GM08714 (cell line): Measurements from ENCODE around the gene PRR33.
"Not testable (repeated sequence)": the region's sequence is repeated elsewhere in the genome, so short reads cannot be mapped to it uniquely, and the experiment has no call there.

Source experiments
- H3K4me3 ChIP-seq: fragments of 200-500 bp; sonication (Bioruptor generic); 2 replicates; pipeline ENCODE4 v1.5.1; 2014; ENCODE audit warnings: mild to moderate bottlenecking, low read length, inconsistent platforms
- ZNF274 ChIP-seq: IDR thresholded peaks from 2 replicates; pipeline ENCODE4 v1.6.1; 2012; ENCODE audit warnings: mild to moderate bottlenecking, low read depth, low read length

PRR33 gene

DNA sequence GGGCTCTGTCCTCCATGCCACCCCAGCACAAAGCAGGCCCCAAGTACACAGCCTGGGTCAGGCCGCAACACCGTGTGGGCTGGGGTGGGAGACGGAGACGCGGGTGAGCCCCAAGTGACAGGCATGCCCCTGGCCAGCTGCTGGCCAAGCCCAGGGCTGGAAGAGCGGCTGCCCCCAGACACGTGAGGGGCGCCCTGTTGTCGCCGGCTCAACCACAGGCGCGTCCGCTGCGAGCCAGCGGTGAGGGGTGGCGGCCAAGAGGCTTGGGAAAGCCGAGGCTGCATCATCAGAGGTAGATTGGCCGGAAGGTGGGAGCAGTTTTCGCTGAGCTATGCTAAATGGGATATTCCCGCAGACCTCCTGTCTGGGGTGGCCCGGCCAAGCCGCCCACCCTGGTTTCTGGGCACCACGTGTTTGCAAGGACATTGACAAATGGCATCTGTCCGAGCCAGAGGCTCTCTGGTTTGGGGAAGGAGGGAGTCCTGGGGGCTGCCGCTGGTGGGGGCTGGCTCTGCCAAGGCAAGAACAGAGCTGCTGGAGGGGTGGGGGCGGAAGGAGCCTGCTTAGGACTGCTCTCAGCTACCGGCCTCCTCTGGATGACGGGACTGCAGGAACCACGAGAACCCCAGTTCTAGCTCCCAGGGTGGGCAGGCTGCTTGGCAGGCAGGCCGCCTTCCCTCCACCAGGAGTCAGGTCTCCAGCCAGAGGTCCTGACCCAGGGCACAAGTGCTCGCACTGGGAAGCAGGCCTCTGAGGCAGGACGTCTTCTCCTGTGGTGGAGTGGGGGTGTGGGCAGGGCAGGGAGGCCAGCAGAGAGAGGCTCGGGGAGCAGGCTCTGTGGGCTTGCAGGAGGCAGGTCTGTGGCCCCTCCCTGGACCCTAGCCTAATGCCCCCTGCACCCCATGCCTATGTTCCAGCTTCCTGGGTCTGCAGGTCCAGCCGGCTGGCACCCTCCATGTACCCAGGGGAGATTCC, 552 bp downstream of the PRR33 start:
- TF ChIP-seq ZNF274: no peak
- H3K4me3 ChIP-seq: no peak overlapping the region

GRCh38 chr11:1889941-1890855, 1.5 kb downstream of the PRR33 start:
- no peak overlapping the region for H3K4me3 ChIP-seq
- no peak for TF ChIP-seq ZNF274

GRCh38 chr11:1889224-1889930, 2.3 kb downstream of the PRR33 start:
- H3K4me3 ChIP-seq: no peak overlapping the region
- no peak for TF ChIP-seq ZNF274

GRCh38 chr11:1888811-1889210, 2.9 kb downstream of the PRR33 start:
- no peak overlapping the region for H3K4me3 ChIP-seq
- no peak for TF ChIP-seq ZNF274

DNA sequence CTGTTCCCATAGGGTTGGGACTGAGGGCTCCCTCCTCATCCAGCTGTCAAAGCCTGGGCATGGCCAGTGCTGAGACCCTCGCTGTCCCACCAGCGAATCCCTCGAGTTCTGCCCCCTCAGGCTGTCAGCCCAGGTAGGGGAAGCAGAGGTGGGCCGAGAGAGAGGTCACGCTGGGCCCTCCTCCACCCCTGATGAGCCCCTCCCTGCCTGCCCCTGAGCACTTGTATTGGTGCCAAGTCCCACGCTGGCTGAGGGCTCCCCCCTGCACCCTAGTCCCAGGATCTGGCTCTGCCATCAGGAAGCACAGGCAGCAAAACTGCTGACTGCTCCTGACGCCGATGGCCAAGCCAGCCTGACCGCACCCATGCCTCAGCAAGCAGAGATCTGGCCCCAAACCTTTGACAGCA, 3.3 kb downstream of the PRR33 start:
- TF ChIP-seq ZNF274: no peak

DNA sequence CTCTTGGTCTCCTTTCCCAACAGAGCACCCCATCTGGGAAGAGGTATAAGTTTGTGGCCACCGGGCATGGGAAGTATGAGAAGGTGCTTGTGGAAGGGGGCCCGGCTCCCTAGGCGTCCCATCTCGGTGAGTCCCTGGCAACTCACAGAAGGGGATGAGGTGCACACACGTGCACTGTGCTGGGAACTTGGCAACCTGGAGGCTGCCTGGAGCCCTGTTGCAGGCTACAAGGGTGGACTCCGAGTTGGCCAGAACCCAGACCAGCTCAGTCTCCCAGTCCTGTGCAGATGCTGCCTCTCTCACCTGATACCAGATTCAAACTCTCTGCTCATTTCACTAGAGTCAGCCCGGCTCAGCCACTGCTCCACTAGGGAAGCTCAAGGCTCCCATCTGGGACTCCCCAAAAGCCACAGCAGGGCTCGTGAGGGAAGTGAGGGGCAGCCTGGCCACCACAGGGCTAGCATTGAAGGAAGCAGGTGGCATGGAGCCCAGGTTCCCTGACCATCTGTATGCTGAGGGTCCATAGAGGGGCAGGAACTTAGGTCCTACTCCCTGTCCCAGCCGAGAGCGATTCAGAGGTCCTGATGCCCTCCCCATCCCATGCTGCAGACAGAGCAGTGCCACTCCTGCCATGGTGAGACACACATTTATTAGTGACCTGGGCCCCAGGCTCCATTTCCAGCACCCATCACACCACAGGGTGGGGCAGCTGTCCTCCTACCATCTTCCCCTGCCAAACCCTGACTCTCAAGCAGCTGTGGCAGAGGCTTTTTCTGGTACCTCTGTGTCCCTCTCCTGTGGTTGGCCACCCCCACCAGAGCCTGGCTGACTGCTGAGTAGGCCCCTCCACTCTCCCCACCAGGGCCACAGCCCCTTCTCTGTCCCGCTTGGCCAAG, 4.0 kb downstream of the PRR33 start:
- no peak overlapping the region for H3K4me3 ChIP-seq
- no peak for TF ChIP-seq ZNF274

More for the DNA sequence above, 3.3 kb downstream of the PRR33 start:
- no peak overlapping the region for H3K4me3 ChIP-seq

DNA sequence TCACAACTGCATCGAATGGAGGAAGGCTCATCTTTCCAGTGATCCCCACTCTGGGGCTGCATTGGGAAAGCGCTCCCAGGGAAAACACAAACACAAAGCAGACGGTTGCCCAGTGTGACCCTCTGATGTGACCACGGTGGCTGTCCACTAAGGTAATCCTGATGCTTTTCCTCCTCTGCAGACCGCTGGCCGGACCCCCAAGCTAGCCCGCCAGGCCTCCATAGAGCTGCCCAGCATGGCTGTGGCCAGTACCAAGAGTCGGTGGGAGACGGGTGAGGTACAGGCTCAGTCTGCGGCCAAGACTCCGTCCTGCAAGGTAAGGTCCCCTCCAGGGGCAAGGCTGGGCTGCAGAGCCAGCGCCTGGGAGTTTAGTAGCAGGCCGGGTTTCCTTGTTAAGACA, 5.1 kb downstream of the PRR33 start:
- not testable (repeated sequence) for H3K4me3 ChIP-seq

GRCh38 chr11:1884303-1884700, 7.4 kb downstream of the PRR33 start:
- TF ChIP-seq ZNF274: no peak
- no peak overlapping the region for H3K4me3 ChIP-seq

DNA sequence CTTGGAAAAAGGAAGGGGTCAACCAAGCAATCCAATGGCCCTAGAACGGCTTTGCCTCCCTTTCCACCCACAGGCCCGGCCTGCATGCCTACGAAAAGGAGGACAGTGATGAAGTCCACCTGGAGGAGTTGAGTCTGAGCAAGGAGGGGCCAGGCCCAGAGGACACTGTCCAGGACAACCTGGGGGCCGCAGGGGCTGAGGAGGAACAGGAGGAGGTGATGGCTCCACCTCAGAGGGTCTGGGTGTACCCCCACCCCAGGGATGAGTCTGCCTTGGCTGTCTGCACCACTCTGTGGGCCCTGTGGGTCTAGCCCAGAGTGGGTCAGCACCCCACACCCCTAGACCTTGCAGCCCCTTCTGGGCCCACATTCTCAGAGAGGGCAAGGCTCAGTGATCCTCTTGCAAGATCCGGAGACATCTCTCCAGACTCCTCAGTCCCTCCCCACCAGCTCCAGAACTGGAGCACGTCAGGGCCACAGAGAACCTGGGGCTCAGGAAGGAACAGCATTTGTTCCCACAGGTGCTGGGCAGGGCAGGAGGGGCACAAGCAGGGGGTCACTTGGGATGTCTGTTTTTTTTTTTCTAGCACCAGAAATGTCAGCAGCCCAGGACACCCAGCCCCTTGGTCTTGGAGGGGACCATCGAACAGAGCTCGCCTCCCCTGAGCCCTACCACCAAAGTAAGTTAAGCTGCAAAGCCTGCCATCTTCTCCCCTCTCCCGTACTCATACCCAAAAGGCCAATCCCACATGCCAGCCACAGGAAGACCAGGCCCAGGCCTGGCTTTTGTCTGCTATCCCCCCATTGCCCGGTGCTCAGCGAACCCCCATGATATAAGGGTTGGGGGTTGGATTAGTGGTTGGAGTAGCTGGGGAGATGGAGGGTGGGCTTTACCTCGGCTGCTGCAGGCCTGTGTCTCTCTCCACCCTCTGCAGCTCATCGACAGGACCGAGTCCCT, 8.1 kb downstream of the PRR33 start:
- TF ChIP-seq ZNF274: no peak
- H3K4me3 ChIP-seq: no peak overlapping the region

DNA sequence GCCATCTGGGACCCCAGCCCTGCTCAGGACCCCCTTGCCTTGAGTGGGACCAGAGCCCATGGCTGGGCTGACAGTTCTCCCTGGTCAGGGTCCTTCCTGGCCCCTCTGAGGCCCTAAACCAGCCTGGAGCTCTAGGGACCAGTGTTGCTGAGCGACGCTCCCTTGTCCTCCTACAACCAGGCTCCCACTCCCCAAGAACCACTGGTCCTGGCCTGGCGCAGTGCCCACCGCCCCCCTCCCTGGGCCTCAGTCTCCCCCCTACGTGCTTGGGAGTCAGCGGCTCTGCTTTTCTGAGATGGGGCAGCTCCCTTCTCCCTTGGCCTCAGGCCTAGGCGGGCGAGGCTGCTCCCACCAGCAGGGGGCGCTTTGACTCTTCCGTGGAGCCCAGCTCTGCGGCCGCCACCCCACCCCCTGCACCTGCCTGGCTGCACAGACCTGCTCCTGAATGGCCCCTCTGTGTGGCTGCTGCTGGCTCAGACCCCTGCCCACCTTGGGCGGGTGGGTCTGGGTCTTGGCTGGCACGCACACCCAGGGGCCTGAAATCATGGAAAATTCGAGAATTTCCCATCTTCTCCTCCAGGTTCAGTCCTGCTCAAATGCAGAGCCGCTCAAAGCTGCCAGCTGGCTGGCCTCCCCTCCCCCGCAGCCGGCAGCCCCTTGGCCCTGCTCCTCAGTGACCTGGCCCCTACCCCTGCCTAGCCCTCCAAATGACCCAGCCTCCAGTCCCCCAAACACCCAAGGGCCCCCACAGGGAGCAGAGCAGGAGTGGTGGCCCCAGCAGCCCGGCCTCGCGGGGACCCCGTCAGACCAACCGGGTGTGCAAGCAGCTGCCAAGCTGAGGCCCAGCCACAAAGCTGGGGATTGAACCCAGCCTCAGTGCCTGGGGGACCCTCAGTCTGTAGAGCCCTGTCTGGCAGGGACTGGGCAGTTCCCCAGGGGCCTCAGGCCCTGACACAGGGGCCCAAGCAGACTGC, 9.1 kb downstream of the PRR33 start:
- no peak for TF ChIP-seq ZNF274
- no peak overlapping the region for H3K4me3 ChIP-seq
